Fibroblast of villous mesenchyme (primary cell): ENCODE results near the gene AMPD1. TPM values are rescaled to one million over a fixed set of nuclear protein-coding genes. Genes with fewer than 3 reads are reported as not detected.

Experiments used
- DNase-seq: peaks from one replicate; pipeline ENCODE4 v3.0.0-alpha.2; 2010; ENCODE audit warnings: low read depth
- H3K4me3 ChIP-seq: 2 replicates; pipeline ENCODE4 v1.5.1; 2011; ENCODE audit warnings: low read depth, mild to moderate bottlenecking, low read length
- total RNA-seq: library from RNA; depleted of rRNA; stranded (reverse); fragments of >200 nt; gene quantifications from 2 replicates; pipeline ENCODE4 v1.2.3, GENCODE V29; 2012
- TF ChIP-seq, protein P1 (sequence below): IDR thresholded peaks from 2 replicates; pipeline ENCODE4 v1.5.1; 2012; ENCODE audit warnings: low read depth, mild to moderate bottlenecking, low read length; ENCODE audit not compliant: insufficient read depth

The AMPD1 gene
- total RNA-seq, 1 donor: not detected

DNA sequence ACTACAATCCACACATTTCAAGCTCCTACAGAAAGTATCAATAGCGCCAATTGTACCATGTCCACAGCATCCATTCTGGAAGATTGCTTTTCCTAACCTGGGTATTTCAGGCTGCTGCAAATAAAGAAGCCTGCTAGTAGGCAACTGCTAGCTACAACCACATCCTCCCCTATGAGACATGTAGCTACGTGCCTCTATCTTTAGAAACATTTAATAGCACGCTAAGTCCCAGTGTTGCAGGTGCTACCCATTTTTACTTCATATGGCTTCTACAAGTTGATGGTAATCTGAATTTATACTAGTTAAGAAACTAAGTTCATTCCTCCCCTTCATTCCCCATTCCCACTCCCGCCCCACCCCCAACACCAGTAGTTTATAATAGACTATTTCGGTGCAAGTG is 7.4 kb upstream of the AMPD1 start:
- no peak for DNase-seq
- no peak overlapping the region for H3K4me3 ChIP-seq
- TF ChIP-seq, protein P1, sequence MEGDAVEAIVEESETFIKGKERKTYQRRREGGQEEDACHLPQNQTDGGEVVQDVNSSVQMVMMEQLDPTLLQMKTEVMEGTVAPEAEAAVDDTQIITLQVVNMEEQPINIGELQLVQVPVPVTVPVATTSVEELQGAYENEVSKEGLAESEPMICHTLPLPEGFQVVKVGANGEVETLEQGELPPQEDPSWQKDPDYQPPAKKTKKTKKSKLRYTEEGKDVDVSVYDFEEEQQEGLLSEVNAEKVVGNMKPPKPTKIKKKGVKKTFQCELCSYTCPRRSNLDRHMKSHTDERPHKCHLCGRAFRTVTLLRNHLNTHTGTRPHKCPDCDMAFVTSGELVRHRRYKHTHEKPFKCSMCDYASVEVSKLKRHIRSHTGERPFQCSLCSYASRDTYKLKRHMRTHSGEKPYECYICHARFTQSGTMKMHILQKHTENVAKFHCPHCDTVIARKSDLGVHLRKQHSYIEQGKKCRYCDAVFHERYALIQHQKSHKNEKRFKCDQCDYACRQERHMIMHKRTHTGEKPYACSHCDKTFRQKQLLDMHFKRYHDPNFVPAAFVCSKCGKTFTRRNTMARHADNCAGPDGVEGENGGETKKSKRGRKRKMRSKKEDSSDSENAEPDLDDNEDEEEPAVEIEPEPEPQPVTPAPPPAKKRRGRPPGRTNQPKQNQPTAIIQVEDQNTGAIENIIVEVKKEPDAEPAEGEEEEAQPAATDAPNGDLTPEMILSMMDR: no peak

DNA sequence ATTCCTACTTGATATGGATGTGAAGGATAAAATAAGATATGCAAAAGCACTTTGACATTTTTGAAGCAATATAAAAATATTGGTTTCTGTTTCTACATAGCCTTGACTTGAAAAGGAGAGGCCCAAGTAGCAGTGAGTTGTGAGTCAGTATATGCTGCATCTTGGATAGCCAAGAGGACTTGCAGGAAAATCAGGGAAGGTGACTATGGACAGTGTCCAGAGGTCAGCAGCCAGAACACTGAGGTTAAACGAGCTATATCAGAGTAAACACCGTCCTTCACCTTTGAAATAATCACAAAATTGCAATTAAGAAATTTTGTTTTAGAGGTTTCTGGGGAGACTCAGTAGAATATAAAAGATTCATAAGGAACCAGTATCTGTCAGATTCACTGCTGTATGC is 6.6 kb upstream of the AMPD1 start:
- TF ChIP-seq, protein P1: no peak
- DNase-seq: no peak
- no peak overlapping the region for H3K4me3 ChIP-seq

DNA sequence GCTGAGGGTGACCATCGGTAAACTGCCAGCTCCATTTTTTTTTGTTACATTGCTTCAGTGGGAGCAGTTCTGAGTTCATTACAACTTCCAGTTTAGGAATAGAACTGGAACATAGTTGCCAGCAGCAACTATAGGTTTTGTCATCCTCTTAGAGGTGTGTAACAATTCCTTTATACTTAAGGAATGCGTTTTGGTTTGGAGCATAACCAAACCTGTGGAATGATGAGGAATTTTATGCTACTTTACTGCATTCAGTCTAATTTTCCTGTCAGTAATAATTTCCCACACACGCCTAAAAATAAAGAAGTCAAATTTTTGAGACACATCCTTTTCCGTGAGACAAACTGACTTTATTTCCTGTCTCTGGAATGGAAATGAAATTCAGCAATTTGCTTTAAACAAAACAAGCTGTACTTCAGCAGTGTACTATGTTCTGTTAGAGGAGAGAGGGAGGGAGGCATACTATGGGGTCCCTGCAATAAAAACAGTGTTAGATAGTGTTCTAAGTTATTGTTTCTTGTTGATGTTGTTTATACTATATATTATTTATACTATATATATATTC is 4.8 kb upstream of the AMPD1 start:
- TF ChIP-seq, protein P1: no peak
- DNase-seq: no peak
- H3K4me3 ChIP-seq: no peak overlapping the region

DNA sequence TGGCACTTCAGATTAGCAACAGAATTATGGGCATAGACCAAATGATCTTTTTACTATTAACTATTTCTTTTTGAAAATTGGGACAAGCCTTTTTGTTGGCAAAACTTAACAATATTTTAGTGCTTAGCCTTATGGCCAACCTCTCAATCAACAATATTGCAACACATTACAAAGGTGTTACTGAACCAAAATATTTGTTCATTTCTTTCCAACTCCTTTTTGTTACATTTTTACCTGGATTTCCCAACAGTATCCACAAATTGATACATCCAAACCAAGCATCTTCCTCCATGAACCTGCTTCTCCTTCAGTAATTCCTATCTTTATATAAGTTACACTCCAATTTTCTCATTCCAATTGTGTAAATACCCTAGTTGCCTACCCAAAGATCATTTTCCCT is 1.5 kb upstream of the AMPD1 start:
- no peak for DNase-seq
- H3K4me3 ChIP-seq: no peak overlapping the region
- TF ChIP-seq, protein P1: no peak

DNA sequence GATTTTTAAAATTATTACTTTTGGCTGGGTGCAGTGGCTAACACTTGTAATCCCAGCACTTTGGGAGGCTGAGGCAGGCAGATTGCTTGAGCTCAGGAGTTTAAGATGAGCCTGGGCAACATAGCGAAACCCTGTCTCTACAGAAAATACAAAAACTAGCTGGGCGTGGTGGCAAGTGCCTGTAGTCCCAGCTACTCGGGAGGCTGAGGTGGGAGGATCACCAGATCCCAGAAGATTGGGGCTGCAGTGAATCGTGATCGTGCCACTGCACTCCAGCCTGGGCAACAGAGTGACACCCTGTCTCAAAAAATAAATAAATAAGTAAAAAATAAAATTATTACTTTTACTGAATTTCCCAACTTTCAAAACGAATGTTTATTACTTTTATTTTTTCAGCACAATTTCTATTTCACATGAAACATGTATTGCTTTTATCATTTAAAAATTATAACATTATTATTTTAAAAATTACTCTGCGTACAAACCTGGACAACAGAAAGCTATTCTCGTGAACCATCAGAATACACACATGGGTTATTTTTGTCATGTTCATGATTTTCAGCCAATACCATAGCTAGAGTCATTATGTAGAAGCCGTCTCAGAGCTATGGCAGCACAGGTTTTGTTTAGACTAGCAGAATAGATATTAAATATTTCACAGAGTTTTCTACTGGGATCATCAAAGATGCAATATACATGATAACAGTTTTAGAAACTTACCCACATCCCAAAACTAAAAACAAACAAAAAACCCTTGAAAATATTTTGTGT is 621 bp downstream of the AMPD1 start:
- H3K4me3 ChIP-seq: no peak overlapping the region
- TF ChIP-seq, protein P1: no peak
- DNase-seq: no peak

DNA sequence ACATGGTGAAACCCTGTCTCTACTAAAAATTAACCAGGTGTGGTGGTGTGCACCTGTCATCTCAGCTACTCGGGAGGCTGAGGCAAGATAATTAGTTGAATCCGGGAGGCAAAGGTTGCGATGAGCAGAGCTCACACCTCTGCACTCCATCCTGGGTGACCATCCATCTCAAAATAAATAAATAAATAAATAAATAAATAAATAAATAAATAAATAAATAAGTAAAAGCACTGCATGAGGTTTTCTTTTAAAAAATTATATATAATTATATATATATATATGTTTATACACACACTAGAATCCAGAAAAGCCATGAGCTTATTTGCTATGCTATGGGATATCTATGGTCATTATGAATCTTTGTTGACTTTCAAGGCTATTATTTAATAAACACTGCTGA is 2.4 kb downstream of the AMPD1 start:
- TF ChIP-seq, protein P1: no peak
- DNase-seq: no peak
- no peak overlapping the region for H3K4me3 ChIP-seq
